Ovary (tissue), 3 donors: ENCODE measurements around the gene ACOT8.

Source experiments
- CTCF ChIP-seq, 3 donors: fragments of 450-650 bp in 2 of 3; fragments of 200-600 bp in 1 of 3; IDR thresholded peaks; one replicate each; pipeline versions ENCODE4 v1.5.1 to v1.8.0; 2016 to 2022; ENCODE audit warnings: antibody characterized with exemption in 3 of 3, mild to moderate bottlenecking in 1 of 3
- EP300 ChIP-seq: sonication (generic); formaldehyde crosslinking; IDR thresholded peaks from one replicate; pipeline ENCODE4 v1.6.1; 2017; ENCODE audit warnings: antibody characterized with exemption
- POLR2A ChIP-seq: fragments of 450-650 bp; IDR thresholded peaks from one replicate; pipeline ENCODE4 v1.6.1; 2017; ENCODE audit warnings: antibody characterized with exemption, mild to moderate bottlenecking, moderate library complexity
- donor health status: DM: no; HTN: no; CAD: no.

- no peak for TF ChIP-seq CTCF (IDR thresholded peaks at IDR 0.05)
- TF ChIP-seq POLR2A, result no peak
- no peak for TF ChIP-seq EP300
These were observed 35.0 kb upstream of the ACOT8 start for GRCh38 chr20:45892049-45892825.
